Muscle of leg (tissue), 16 donors: ENCODE results near the gene KRTAP20-2. TPM values are rescaled to one million over a fixed set of nuclear protein-coding genes. Genes with fewer than 3 reads are reported as not detected.

Experiments
- DNase-seq: peaks from one replicate; pipeline ENCODE4 v3.0.0; 2013
- H3K27ac ChIP-seq: one replicate; pipeline ENCODE4 v1.5.1; 2013; ENCODE audit warnings: mild to moderate bottlenecking, low read length, control low read depth
- H3K27me3 ChIP-seq: one replicate; pipeline ENCODE4 v1.6.1; 2013; ENCODE audit warnings: low read length; ENCODE audit not compliant: control insufficient read depth, insufficient read depth
- H3K36me3 ChIP-seq: one replicate; pipeline ENCODE4 v1.6.1; 2013; ENCODE audit warnings: low read length; ENCODE audit not compliant: control insufficient read depth, insufficient read depth
- H3K4me1 ChIP-seq: one replicate; pipeline ENCODE4 v1.6.1; 2013; ENCODE audit warnings: low read length; ENCODE audit not compliant: control insufficient read depth, insufficient read depth
- H3K4me3 ChIP-seq: one replicate; pipeline ENCODE4 v1.5.1; 2013; ENCODE audit warnings: low read length, control low read depth
- H3K9me3 ChIP-seq: replicated peaks from 2 replicates; pipeline ENCODE4 v1.6.1; 2013; ENCODE audit warnings: low read depth, low read length; ENCODE audit not compliant: control insufficient read depth
- WGBS: methylation state at CpG from one replicate; pipeline ENCODE4 v1.1.5; 2013; ENCODE audit warnings: missing lambda C conversion rate; ENCODE audit not compliant: insufficient coverage; 5-methylcytosine and 5-hydroxymethylcytosine counted together
- long read RNA-seq, 11 donors: transcript quantifications; one replicate each; lab custom pipeline, GENCODE V29; 2026
- polyA plus RNA-seq, 8 donors: library from polyadenylated mRNA; unstranded; fragments of 120-200 nt; gene quantifications; one replicate each; pipeline versions ENCODE4 v1.2.1 to v1.2.3, GENCODE V29; 2013; ENCODE audit warnings: inconsistent platforms in 1 of 8, low replicate concordance in 1 of 8; ENCODE audit not compliant: insufficient read length in 8 of 8, insufficient read depth in 1 of 8
- total RNA-seq: library from RNA; stranded (reverse); fragments of 120-200 nt; gene quantifications from one replicate; pipeline ENCODE4 v1.2.4, GENCODE V29; 2013

Gene KRTAP20-2
- total RNA-seq, result not detected
- not detected for polyA plus RNA-seq
- long read RNA-seq, donor 1, result 0 reads
- long read RNA-seq, donor 2, result 0 reads
- long read RNA-seq, donor 3, result 0 reads
- long read RNA-seq, donor 4, result 0 reads
- long read RNA-seq, donor 5, result 0 reads
- long read RNA-seq, donor 6, result 0 reads
- long read RNA-seq, donor 7, result 0 reads
- long read RNA-seq, donor 8, result 0 reads
- long read RNA-seq, donor 9, result 0 reads
- long read RNA-seq, donor 10, result 0 reads
- long read RNA-seq, donor 11, result 0 reads

- no peak within 1 kb of the TSS for H3K4me3 ChIP-seq
- H3K27me3 ChIP-seq, result no peaks in the 10 kb centered on the region
- no CpG with 5 or more reads among the region's 1 CpG for WGBS
- DNase-seq, result no peak
- H3K9me3 ChIP-seq, result peaks cover 2% of the 10 kb centered on the region
- no peak within 1 kb of the TSS for H3K27ac ChIP-seq
- no peaks in the 10 kb centered on the region for H3K4me1 ChIP-seq
- no peaks in the 10 kb centered on the region for H3K36me3 ChIP-seq
Measured at GRCh38 chr21:30634906-30635305, at the start of gene KRTAP20-2. KRTAP20-2 (plus strand) TSS chr21:30635206; CDS start chr21:30635264, 58 bp downstream.

- H3K4me3 ChIP-seq, result no peak within 1 kb of the TSS
- H3K27me3 ChIP-seq, result no peaks in the 10 kb centered on the region
- H3K27ac ChIP-seq, result no peak within 1 kb of the TSS
- H3K9me3 ChIP-seq, result peaks cover 3% of the 10 kb centered on the region
- no peaks in the 10 kb centered on the region for H3K36me3 ChIP-seq
- no peaks in the 10 kb centered on the region for H3K4me1 ChIP-seq
- no peak for DNase-seq
Measured at GRCh38 chr21:30590297-30590696, 44.7 kb upstream of the KRTAP20-2 start, which contains the start of gene KRTAP22-2. KRTAP22-2 (minus strand) TSS chr21:30590397.

GRCh38 chr21:30592140-30592539 lies 42.9 kb upstream of the KRTAP20-2 start, which contains the start of gene KRTAP6-3:
KRTAP6-3 (plus strand) TSS chr21:30592440; CDS start chr21:30592446, 6 bp downstream.
- Histone ChIP-seq H3K4me1 (no peaks in the 10 kb centered on the region), H3K27me3 (no peaks in the 10 kb centered on the region), H3K4me3 (no peak within 1 kb of the TSS), H3K9me3 (peaks cover 3% of the 10 kb centered on the region), H3K36me3 (no peaks in the 10 kb centered on the region), H3K27ac (no peak within 1 kb of the TSS)
- 100% methylated on average over 1 of the region's 4 CpGs for WGBS
- no peak for DNase-seq

- Histone ChIP-seq H3K36me3 (no peaks in the 10 kb centered on the region), H3K27me3 (no peaks in the 10 kb centered on the region), H3K4me3 (no peak within 1 kb of the TSS), H3K4me1 (no peaks in the 10 kb centered on the region), H3K9me3 (no peaks in the 10 kb centered on the region), H3K27ac (no peak within 1 kb of the TSS)
- no peak for DNase-seq
- 95% methylated on average over 6 of the region's 6 CpGs for WGBS
Measured at GRCh38 chr21:30598802-30599201, 36.2 kb upstream of the KRTAP20-2 start, which contains the start of gene KRTAP6-2. KRTAP6-2 (minus strand) TSS chr21:30598902; CDS start chr21:30598874, 28 bp downstream.

- H3K27me3 ChIP-seq, result no peaks in the 10 kb centered on the region
- H3K36me3 ChIP-seq, result no peaks in the 10 kb centered on the region
- H3K4me1 ChIP-seq, result no peaks in the 10 kb centered on the region
- no peak for DNase-seq
- no peaks in the 10 kb centered on the region for H3K9me3 ChIP-seq
- WGBS, result no CpG with 5 or more reads among the region's 1 CpG
- no peak within 1 kb of the TSS for H3K4me3 ChIP-seq
- H3K27ac ChIP-seq, result no peak within 1 kb of the TSS
Measured at GRCh38 chr21:30600787-30601186, 34.2 kb upstream of the KRTAP20-2 start, which contains the start of gene KRTAP22-1. KRTAP22-1 (plus strand) TSS chr21:30601087.

- H3K27ac ChIP-seq, result no peak overlapping the region
- H3K9me3 ChIP-seq, result no peaks in the 10 kb centered on the region
- no peak overlapping the region for H3K4me3 ChIP-seq
- H3K4me1 ChIP-seq, result no peaks in the 10 kb centered on the region
- H3K36me3 ChIP-seq, result no peaks in the 10 kb centered on the region
- no peaks in the 10 kb centered on the region for H3K27me3 ChIP-seq
- no peak for DNase-seq
- 94% methylated on average over 2 of the region's 2 CpGs for WGBS
Measured at GRCh38 chr21:30605968-30606367, 29.0 kb upstream of the KRTAP20-2 start.

- H3K4me1 ChIP-seq, result no peaks in the 10 kb centered on the region
- no peaks in the 10 kb centered on the region for H3K9me3 ChIP-seq
- WGBS, result 63% methylated on average over 1 of the region's 2 CpGs
- H3K4me3 ChIP-seq, result no peak overlapping the region
- no peaks in the 10 kb centered on the region for H3K36me3 ChIP-seq
- H3K27ac ChIP-seq, result no peak overlapping the region
- no peaks in the 10 kb centered on the region for H3K27me3 ChIP-seq
- no peak for DNase-seq
Measured at GRCh38 chr21:30612132-30612531, 22.9 kb upstream of the KRTAP20-2 start.

GRCh38 chr21:30613836-30614235 lies 21.2 kb upstream of the KRTAP20-2 start, which contains the start of gene KRTAP6-1:
KRTAP6-1 (minus strand) TSS chr21:30613930; CDS start chr21:30613904, 26 bp downstream.
- Histone ChIP-seq H3K27ac (no peak within 1 kb of the TSS), H3K9me3 (no peaks in the 10 kb centered on the region), H3K36me3 (no peaks in the 10 kb centered on the region), H3K4me1 (no peaks in the 10 kb centered on the region), H3K27me3 (no peaks in the 10 kb centered on the region), H3K4me3 (no peak within 1 kb of the TSS)
- no peak for DNase-seq
- 60% methylated on average over 1 of the region's 2 CpGs for WGBS

GRCh38 chr21:30615199-30615598 lies 19.8 kb upstream of the KRTAP20-2 start:
- H3K4me3 ChIP-seq, result no peak overlapping the region
- H3K9me3 ChIP-seq, result no peaks in the 10 kb centered on the region
- H3K27ac ChIP-seq, result no peak overlapping the region
- no peaks in the 10 kb centered on the region for H3K4me1 ChIP-seq
- DNase-seq, result no peak
- H3K36me3 ChIP-seq, result no peaks in the 10 kb centered on the region
- H3K27me3 ChIP-seq, result no peaks in the 10 kb centered on the region

- no CpG with 5 or more reads among the region's 2 CpGs for WGBS
- Histone ChIP-seq H3K27me3 (no peaks in the 10 kb centered on the region), H3K36me3 (no peaks in the 10 kb centered on the region), H3K9me3 (no peaks in the 10 kb centered on the region), H3K4me1 (no peaks in the 10 kb centered on the region), H3K4me3 (no peak within 1 kb of the TSS), H3K27ac (no peak within 1 kb of the TSS)
- no peak for DNase-seq
Measured at GRCh38 chr21:30616125-30616524, 18.9 kb upstream of the KRTAP20-2 start, which contains the start of gene KRTAP20-1. KRTAP20-1 (plus strand) TSS chr21:30616425; CDS start chr21:30616455, 30 bp downstream.
